Uterus (tissue), 4 donors: ENCODE data around the gene PODNL1. TPM values are rescaled to one million over a fixed set of nuclear protein-coding genes. Genes with fewer than 3 reads are reported as not detected.

Experiments used
- DNase-seq, 2 donors: peaks; one replicate each; pipeline ENCODE4 v3.0.0-alpha.2; 2019 to 2020
- H3K27ac ChIP-seq, 2 donors: fragments of 200-600 bp; sonication (generic); 1 replicate in 1 of 2; 2 replicates in 1 of 2; pipeline ENCODE4 v1.5.1; 2016 to 2018
- H3K27me3 ChIP-seq, 2 donors: fragments of 200-600 bp; sonication (generic); one replicate each; pipeline ENCODE4 v1.5.1; 2018 to 2019; ENCODE audit warnings: control low read depth in 1 of 2
- H3K36me3 ChIP-seq, 2 donors: fragments of 200-600 bp; sonication (generic); one replicate each; pipeline ENCODE4 v1.5.1; 2019; ENCODE audit warnings: control low read depth in 1 of 2
- H3K4me1 ChIP-seq, 2 donors: fragments of 200-600 bp; sonication (generic); one replicate each; pipeline ENCODE4 v1.5.1; 2018 to 2019; ENCODE audit warnings: control low read depth in 1 of 2
- H3K4me3 ChIP-seq, 2 donors: fragments of 200-600 bp; sonication (generic); 1 replicate in 1 of 2; 2 replicates in 1 of 2; pipeline ENCODE4 v1.5.1; 2018 to 2019; ENCODE audit warnings: mild to moderate bottlenecking in 1 of 2
- H3K9me3 ChIP-seq, 2 donors: fragments of 200-600 bp; sonication (generic); one replicate each; pipeline ENCODE4 v1.5.1; 2019; ENCODE audit warnings: control low read depth in 1 of 2
- POLR2A ChIP-seq, 2 donors: fragments of 450-650 bp; IDR thresholded peaks; one replicate each; pipeline ENCODE4 v1.6.1; 2016; ENCODE audit warnings: antibody characterized with exemption in 2 of 2, mild to moderate bottlenecking in 1 of 2, moderate library complexity in 1 of 2
- intact Hi-C: fragments of 100-400 bp; cut with DNase I; formaldehyde crosslinking; loops from one replicate; pipeline ENCODE4 v1.15.1; 2023; ENCODE audit warnings: low total_unique reads
- total RNA-seq, 4 donors: library from RNA; depleted of rRNA in 3 of 4; stranded (reverse); fragments of >200 nt in 3 of 4; gene quantifications; one replicate each; pipeline versions ENCODE4 v1.1.0 to v1.2.4, GENCODE V29; 2014 to 2023
- TF ChIP-seq, protein P1 (sequence below), 4 experiments: fragments of 200-600 bp in 2 of 4; fragments of 450-650 bp in 2 of 4; sonication (generic) in 2 of 4; IDR thresholded peaks; one replicate each; pipeline ENCODE4 v1.5.1; 2016 to 2019; ENCODE audit warnings: antibody characterized with exemption in 4 of 4, mild to moderate bottlenecking in 2 of 4, moderate library complexity in 1 of 4
- donor health status: DM: yes; HTN: yes; CAD: no.

The PODNL1 gene
- total RNA-seq, 4 donors from 2014 or later = 0.55 to 0.98 TPM; not detected in 2

DNA sequence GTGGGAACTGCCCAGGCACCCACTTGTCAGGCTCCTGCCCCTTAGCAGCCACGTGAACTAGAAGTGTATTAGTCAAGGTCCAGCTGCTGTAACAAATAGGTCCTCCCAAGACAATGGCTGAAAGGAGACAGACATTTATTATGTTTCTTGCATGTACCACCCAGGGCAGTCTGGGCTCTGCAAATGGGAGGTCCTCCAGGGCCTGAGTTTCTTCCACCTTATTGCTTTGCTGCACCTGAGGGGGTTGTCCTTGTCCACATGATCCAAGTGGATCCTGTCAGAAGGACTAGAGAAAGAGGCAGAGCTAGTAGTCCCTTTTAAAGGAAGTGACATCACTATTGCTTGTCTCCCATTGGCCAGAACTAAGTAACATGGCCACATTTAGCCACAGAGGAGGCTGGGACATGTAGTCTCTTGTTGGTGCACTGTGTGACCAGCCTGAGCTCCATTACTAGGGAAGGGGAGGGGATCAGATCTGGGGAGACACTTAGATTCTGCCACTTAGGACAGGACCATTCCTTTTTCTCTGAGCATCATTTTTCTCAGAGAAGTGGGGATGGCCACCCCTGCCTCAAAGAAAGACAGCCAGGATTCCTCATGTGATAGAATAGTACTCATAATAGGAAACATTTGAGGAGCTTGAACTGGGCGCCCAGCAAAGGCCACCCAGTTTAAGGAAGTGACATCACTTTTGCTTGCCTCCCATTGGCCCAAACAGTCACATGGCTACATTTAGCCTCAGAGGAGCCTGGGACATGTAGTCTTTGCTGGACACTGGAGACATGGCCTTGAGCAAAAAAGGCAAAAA, 17.1 kb downstream of the PODNL1 start:
- Histone ChIP-seq H3K9me3 (no peaks in the 10 kb centered on the region), H3K4me3 (no peak overlapping the region), H3K36me3 (no peaks in the 10 kb centered on the region), H3K27ac (no peak overlapping the region), H3K27me3 (no peaks in the 10 kb centered on the region), H3K4me1 (no peaks in the 10 kb centered on the region)
- intact Hi-C loops = no loop called here
- TF ChIP-seq POLR2A (IDR thresholded peaks at IDR 0.05) = no peak
- TF ChIP-seq, protein P1, sequence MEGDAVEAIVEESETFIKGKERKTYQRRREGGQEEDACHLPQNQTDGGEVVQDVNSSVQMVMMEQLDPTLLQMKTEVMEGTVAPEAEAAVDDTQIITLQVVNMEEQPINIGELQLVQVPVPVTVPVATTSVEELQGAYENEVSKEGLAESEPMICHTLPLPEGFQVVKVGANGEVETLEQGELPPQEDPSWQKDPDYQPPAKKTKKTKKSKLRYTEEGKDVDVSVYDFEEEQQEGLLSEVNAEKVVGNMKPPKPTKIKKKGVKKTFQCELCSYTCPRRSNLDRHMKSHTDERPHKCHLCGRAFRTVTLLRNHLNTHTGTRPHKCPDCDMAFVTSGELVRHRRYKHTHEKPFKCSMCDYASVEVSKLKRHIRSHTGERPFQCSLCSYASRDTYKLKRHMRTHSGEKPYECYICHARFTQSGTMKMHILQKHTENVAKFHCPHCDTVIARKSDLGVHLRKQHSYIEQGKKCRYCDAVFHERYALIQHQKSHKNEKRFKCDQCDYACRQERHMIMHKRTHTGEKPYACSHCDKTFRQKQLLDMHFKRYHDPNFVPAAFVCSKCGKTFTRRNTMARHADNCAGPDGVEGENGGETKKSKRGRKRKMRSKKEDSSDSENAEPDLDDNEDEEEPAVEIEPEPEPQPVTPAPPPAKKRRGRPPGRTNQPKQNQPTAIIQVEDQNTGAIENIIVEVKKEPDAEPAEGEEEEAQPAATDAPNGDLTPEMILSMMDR (IDR thresholded peaks at IDR 0.05) = no peak
- DNase-seq = no peak

DNA sequence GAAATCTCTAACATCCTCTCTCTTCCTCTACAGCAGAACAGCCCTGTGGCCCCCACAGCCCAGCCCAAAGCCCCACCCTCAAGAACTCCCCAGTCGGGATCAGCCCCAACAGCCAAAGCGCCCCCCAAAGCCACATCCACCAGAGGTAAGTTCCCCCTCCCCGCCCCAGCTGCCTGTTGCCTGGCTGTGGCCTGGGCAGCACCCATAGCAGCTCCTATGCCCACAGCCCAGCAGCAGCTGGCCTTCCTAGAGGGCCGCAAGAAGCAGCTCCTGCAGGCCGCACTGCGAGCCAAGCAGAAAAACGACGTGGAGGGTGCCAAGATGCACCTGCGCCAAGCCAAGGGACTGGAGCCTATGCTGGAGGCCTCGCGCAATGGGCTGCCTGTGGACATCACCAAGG, 17.7 kb downstream of the PODNL1 start:
- Histone ChIP-seq H3K27ac (no peak overlapping the region), H3K9me3 (no peaks in the 10 kb centered on the region), H3K27me3 (no peaks in the 10 kb centered on the region), H3K36me3 (no peaks in the 10 kb centered on the region), H3K4me3 (no peak overlapping the region), H3K4me1 (no peaks in the 10 kb centered on the region)
- TF ChIP-seq, protein P1 (IDR thresholded peaks at IDR 0.05) = no peak
- no peak for TF ChIP-seq POLR2A (IDR thresholded peaks at IDR 0.05)
- DNase-seq = no peak
- intact Hi-C loops = no loop called here

DNA sequence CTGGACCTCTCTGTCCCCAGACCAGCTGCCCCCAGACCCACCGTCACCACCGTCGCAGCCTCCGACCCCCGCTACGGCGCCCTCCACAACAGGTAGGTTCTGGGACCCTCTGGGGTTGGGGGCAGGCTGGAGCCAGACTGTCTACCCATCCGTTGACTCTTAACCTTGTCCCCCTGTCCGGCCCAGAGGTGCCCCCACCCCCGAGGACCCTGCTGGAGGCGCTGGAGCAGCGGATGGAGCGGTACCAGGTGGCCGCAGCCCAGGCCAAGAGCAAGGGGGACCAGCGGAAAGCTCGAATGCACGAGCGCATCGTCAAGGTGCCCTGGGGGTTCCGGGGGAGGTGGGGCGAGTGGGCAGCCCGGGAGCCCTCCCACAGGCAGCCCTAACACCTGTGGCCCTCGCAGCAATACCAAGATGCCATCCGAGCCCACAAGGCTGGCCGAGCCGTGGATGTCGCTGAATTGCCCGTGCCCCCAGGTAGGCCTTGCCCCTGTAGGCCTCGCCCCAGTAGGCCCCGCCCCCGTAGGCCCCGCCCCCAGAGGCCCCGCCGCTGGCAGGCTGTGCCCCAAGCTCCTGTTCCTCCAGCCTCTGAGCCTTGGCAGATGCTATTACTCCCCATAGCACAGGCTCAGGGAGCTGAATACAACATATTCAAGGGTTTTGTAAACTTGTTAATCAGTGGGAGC, 19.3 kb downstream of the PODNL1 start:
- Histone ChIP-seq H3K9me3 (no peaks in the 10 kb centered on the region), H3K27ac (no peak overlapping the region), H3K36me3 (no peaks in the 10 kb centered on the region), H3K27me3 (no peaks in the 10 kb centered on the region), H3K4me1 (no peaks in the 10 kb centered on the region), H3K4me3 (no peak overlapping the region)
- TF ChIP-seq POLR2A (IDR thresholded peaks at IDR 0.05) = no peak
- TF ChIP-seq, protein P1 (IDR thresholded peaks at IDR 0.05) = no peak
- no peak for DNase-seq
- intact Hi-C loops = no loop called here

DNA sequence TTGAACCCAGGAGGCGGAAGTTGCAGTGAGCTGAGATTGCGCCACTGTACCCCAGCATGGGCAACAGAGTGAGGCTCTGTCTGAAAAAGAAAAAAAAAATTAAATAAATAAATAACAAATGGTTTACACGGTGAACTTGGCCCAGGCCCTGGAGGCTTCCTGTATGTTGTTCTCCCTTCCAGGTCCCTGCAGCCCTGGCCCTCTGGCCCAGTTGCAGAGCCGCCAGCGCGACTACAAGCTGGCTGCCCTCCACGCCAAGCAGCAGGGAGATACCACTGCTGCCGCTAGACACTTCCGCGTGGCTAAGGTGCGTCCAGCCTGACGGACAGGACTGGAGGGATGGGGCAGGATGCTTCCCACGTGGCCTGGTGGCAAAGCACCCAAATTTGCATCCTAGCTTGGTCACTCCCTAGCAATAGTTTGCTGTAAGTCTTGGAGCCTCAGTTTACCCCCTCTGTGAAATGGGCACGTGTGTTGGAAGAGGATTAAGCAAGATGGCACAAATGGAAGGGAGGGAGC, 20.3 kb downstream of the PODNL1 start:
- H3K4me3 ChIP-seq = no peak overlapping the region
- no peaks in the 10 kb centered on the region for H3K36me3 ChIP-seq
- intact Hi-C loops = no loop called here
- TF ChIP-seq, protein P1 (IDR thresholded peaks at IDR 0.05) = no peak
- no peak for TF ChIP-seq POLR2A (IDR thresholded peaks at IDR 0.05)
- no peaks in the 10 kb centered on the region for H3K4me1 ChIP-seq
- no peaks in the 10 kb centered on the region for H3K9me3 ChIP-seq
- DNase-seq = no peak
- no peak overlapping the region for H3K27ac ChIP-seq
- no peaks in the 10 kb centered on the region for H3K27me3 ChIP-seq

DNA sequence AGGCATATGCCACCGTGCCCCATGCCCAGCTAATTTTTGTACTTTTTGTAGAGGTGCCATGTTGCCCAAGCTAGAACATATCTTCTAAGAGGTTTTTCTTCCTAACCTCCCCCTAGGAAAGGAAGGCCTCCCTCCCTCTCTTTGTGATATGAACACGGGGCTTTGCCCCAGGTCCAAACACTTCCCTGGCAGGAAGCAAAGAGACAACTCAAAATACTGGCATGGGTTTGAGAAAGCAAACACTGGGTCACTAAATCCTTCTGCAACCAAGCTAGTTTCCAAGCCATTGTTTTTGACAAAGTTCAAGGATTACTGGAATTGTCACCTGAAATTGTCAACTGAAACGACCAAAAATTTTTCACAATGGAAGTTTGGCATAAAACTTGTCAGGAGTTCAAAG, 23.4 kb downstream of the PODNL1 start:
- no peak for DNase-seq
- intact Hi-C loops = no loop called here
- Histone ChIP-seq H3K9me3 (no peaks in the 10 kb centered on the region), H3K36me3 (no peaks in the 10 kb centered on the region), H3K27ac (no peak overlapping the region), H3K27me3 (no peaks in the 10 kb centered on the region), H3K4me3 (no peak overlapping the region), H3K4me1 (no peaks in the 10 kb centered on the region)
- no peak for TF ChIP-seq POLR2A (IDR thresholded peaks at IDR 0.05)
- TF ChIP-seq, protein P1 (IDR thresholded peaks at IDR 0.05) = no peak
